B cell (primary cell): ENCODE results near the gene EOGT.

ENCODE experiments used
- CTCF ChIP-seq: fragments of 200-600 bp; IDR thresholded peaks from one replicate; pipeline ENCODE4 v1.8.0; 2022; ENCODE audit warnings: antibody characterized with exemption, mild to moderate bottlenecking
- EZH2 ChIP-seq: IDR thresholded peaks from 2 replicates; pipeline ENCODE4 v1.6.1; 2012; ENCODE audit warnings: borderline replicate concordance, low read depth, mild to moderate bottlenecking, moderate library complexity, low read length; ENCODE audit not compliant: insufficient read depth, poor library complexity, severe bottlenecking

GRCh38 chr3:68963891-68964290, 49.6 kb downstream of the EOGT start:
- TF ChIP-seq CTCF (no peak), EZH2 (no peak)
